PC-3 (cell line): ENCODE results near the gene NHP2. TPM values are rescaled to one million over a fixed set of nuclear protein-coding genes. Genes with fewer than 3 reads are reported as not detected.
A peak's percentile ranks its signal among the peaks of the same experiment; 100 is the strongest.

Experiments
- ATAC-seq: fragments of 200-7000 bp; cut with Tn5 transposase; 2 replicates; pipeline ENCODE4 v1.9.1; 2020; ENCODE audit warnings: mild to moderate bottlenecking, moderate library complexity
- BruUV-seq: library from RNA; stranded (reverse); fragments of 400-500 nt; replicated peaks from 2 replicates; lab custom pipeline; 2021; lab: Mats Ljungman, UMichigan
- CTCF ChIA-PET: fragments of 300-600 bp; sonication (Branson Sonifier 250); formaldehyde crosslinking; loops from one replicate; lab custom pipeline; 2022; ENCODE audit warnings: antibody characterized with exemption; lab: Charles Lee
- POLR2A ChIA-PET: fragments of 300-600 bp; sonication (Branson Sonifier 250); formaldehyde crosslinking; loops from one replicate; lab custom pipeline; 2022; ENCODE audit warnings: antibody characterized with exemption; ENCODE audit not compliant: unreplicated experiment; lab: Charles Lee
- DNase-seq: peaks from one replicate; pipeline ENCODE4 v3.0.0-alpha.2; 2015
- H2AFZ ChIP-seq: fragments of 300-600 bp; sonication (generic); 2 replicates; pipeline ENCODE4 v1.6.0; 2016; ENCODE audit warnings: antibody characterized with exemption, low read length
- H3F3A ChIP-seq: fragments of 300-600 bp; sonication (generic); one replicate; pipeline ENCODE4 v1.6.0; 2017; ENCODE audit warnings: antibody characterized with exemption, low read length, control low read depth, mild to moderate bottlenecking; ENCODE audit not compliant: unreplicated experiment
- H3K27ac ChIP-seq: fragments of 300-600 bp; sonication (generic); 2 replicates; pipeline ENCODE4 v1.5.1; 2016; ENCODE audit warnings: mild to moderate bottlenecking, low read length
- H3K27me3 ChIP-seq: fragments of 300-600 bp; sonication (generic); 2 replicates; pipeline ENCODE4 v1.6.1; 2016; ENCODE audit warnings: low read length, mixed read lengths
- H3K36me3 ChIP-seq: fragments of 300-600 bp; sonication (generic); 2 replicates; pipeline ENCODE4 v1.6.1; 2016; ENCODE audit warnings: low read depth, mixed run types, low read length, mixed read lengths
- H3K4me1 ChIP-seq: fragments of 300-600 bp; sonication (generic); 2 replicates; pipeline ENCODE4 v1.5.1; 2016; ENCODE audit warnings: low read length; ENCODE audit not compliant: insufficient read depth
- H3K4me2 ChIP-seq: fragments of 300-600 bp; sonication (generic); 2 replicates; pipeline ENCODE4 v1.6.0; 2016; ENCODE audit warnings: low read length
- H3K4me3 ChIP-seq: fragments of 300-600 bp; sonication (generic); 2 replicates; pipeline ENCODE4 v1.5.1; 2016; ENCODE audit warnings: mild to moderate bottlenecking, low read length, mixed read lengths
- H3K79me2 ChIP-seq: fragments of 300-600 bp; sonication (generic); 2 replicates; pipeline ENCODE4 v1.6.1; 2017; ENCODE audit warnings: low read length, mixed read lengths
- H3K9ac ChIP-seq: fragments of 300-600 bp; sonication (generic); 2 replicates; pipeline ENCODE4 v1.6.0; 2016; ENCODE audit warnings: mild to moderate bottlenecking, low read length
- H3K9me2 ChIP-seq: fragments of 300-600 bp; sonication (generic); replicated peaks from 2 replicates; pipeline ENCODE4 v1.6.1; 2016; ENCODE audit warnings: mixed run types, low read length, mixed read lengths
- H3K9me3 ChIP-seq: fragments of 300-600 bp; sonication (generic); 2 replicates; pipeline ENCODE4 v1.6.1; 2016; ENCODE audit warnings: low read length, mixed read lengths
- H4K20me1 ChIP-seq: fragments of 300-600 bp; sonication (generic); 2 replicates; pipeline ENCODE4 v1.6.1; 2016; ENCODE audit warnings: low read length, mixed read lengths
- CTCF ChIP-seq: fragments of 300-600 bp; sonication (generic); conservative IDR thresholded peaks from 2 replicates; pipeline ENCODE4 v1.5.1; 2017; ENCODE audit warnings: antibody characterized with exemption, low read depth, mild to moderate bottlenecking, low read length
- EZH2 ChIP-seq: fragments of 300-600 bp; sonication (generic); IDR thresholded peaks from one replicate; pipeline ENCODE4 v1.6.1; 2017; ENCODE audit warnings: antibody characterized with exemption, mild to moderate bottlenecking, low read length; ENCODE audit not compliant: unreplicated experiment
- EZH2phosphoT487 ChIP-seq: fragments of 300-600 bp; sonication (generic); IDR thresholded peaks from 2 replicates; pipeline ENCODE4 v1.6.1; 2018; ENCODE audit warnings: mild to moderate bottlenecking, antibody characterized with exemption, low read length, borderline replicate concordance
- intact Hi-C: fragments of 100-400 bp; cut with micrococcal nuclease; formaldehyde crosslinking; loops from 2 replicates; pipeline ENCODE4 v1.9.0; 2023
- total RNA-seq: library from RNA; depleted of rRNA; stranded (reverse); fragments of >200 nt; gene quantifications from 2 replicates; pipeline ENCODE4 v1.2.3, GENCODE V29; 2014

Gene NHP2
- total RNA-seq, 1 experiment from 2014 or later, result 649 TPM

GRCh38 chr5:178120607-178121357 lies 32.9 kb downstream of the NHP2 start:
- H3K27ac ChIP-seq, result no peak overlapping the region
- no peaks in the 10 kb centered on the region for H3K36me3 ChIP-seq
- H3K9me3 ChIP-seq, result no peaks in the 10 kb centered on the region
- no peaks in the 10 kb centered on the region for H3K79me2 ChIP-seq
- peak overlapping the region; percentile 61 for H3K4me2 ChIP-seq
- BruUV-seq, result no TSS peak
- TF ChIP-seq CTCF, result peak; percentile 90
- no peak for TF ChIP-seq EZH2phosphoT487
- no peak overlapping the region for H3K9ac ChIP-seq
- no peaks in the 10 kb centered on the region for H4K20me1 ChIP-seq
- intact Hi-C loops, result no loop called here
- peaks cover 16% of the 10 kb centered on the region for H3K27me3 ChIP-seq
- peak overlapping the region; percentile 41 for H3K4me3 ChIP-seq
- H2AFZ ChIP-seq, result peak overlapping the region; percentile 66
- ChIA-PET CTCF (interaction anchor here (0.6 to 1.2 kb wide), 3 partner anchors 15 to 45 kb away, joined by 3 to 7 read pairs (median 5); no protein-coding TSS in a partner anchor), POLR2A (interaction anchor here (0.5 kb wide), 1 partner anchor 531 kb away, joined by 5 read pairs; no protein-coding TSS in a partner anchor)
- peak; percentile 96 for DNase-seq
- H3F3A ChIP-seq, result no peaks in the 10 kb centered on the region
- H3K9me2 ChIP-seq, result no peaks in the 10 kb centered on the region
- H3K4me1 ChIP-seq, result peaks cover 26% of the 10 kb centered on the region
- ATAC-seq, result peak; percentile 81

DNA sequence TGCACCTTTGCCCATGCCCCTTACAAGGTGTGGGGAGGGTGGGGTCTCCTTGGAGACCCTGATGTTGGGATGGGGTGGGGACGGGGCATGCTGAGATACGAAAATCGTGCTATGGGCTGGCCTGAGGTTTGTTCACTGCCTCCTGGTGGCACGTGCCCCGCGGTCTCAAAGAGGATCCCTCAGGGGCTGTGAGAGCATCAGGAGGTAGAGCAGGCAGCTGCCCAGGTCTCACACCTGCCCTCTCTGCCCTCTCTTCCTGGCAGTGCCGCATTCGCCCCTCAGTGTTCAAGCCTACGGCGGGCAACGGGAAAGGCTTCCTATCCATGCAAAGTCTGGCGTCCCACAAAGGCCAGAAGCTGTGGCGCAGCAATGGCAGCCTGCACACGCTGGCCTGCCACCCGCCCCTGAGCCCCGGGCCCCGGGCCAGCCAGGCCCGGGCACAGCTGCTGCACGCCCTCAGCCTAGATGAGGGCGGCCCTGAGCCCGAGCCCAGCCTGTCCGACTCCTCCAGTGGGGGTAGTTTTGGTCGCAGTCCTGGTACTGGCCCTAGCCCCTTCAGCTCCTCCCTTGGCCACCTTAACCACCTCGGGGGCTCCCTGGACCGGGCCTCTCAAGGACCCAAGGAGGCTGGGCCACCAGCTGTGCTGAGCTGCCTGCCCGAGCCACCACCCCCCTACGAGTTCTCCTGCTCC lies 33.6 kb downstream of the NHP2 start:
- Histone ChIP-seq H3F3A (no peaks in the 10 kb centered on the region), H3K27ac (no peak overlapping the region), H3K27me3 (peaks cover 23% of the 10 kb centered on the region), H3K4me3 (no peak overlapping the region), H3K79me2 (no peaks in the 10 kb centered on the region), H3K9ac (no peak overlapping the region), H3K9me2 (no peaks in the 10 kb centered on the region), H2AFZ (no peak overlapping the region), H3K4me2 (no peak overlapping the region), H3K4me1 (peaks cover 26% of the 10 kb centered on the region), H4K20me1 (no peaks in the 10 kb centered on the region), H3K36me3 (no peaks in the 10 kb centered on the region), H3K9me3 (no peaks in the 10 kb centered on the region)
- DNase-seq, result no peak
- ATAC-seq, result no peak
- intact Hi-C loops, result no loop called here
- BruUV-seq, result no TSS peak
- no peak for TF ChIP-seq CTCF
- no peak for TF ChIP-seq EZH2phosphoT487
- TF ChIP-seq EZH2, result no peak
- POLR2A ChIA-PET, result no interaction called here
- CTCF ChIA-PET, result interaction anchor here (0.6 to 1.2 kb wide), 3 partner anchors 15 to 45 kb away, joined by 3 to 7 read pairs (median 5); no protein-coding TSS in a partner anchor
